ENCODE data around the gene SHQ1. TPM values are rescaled to one million over a fixed set of nuclear protein-coding genes. Genes with fewer than 3 reads are reported as not detected.

Gene SHQ1
- total RNA-seq, 4 donors from 2014 or later: 8.7 to 19.9 (median 12.4) TPM

GRCh38 chr3:72756900-72757299 is 91.3 kb downstream of the SHQ1 start:
- no peak for DNase-seq (ENCODE audit: extremely low spot score)
- TF ChIP-seq EP300 (IDR thresholded peaks at IDR 0.05) (no peak), POLR2A (IDR thresholded peaks at IDR 0.05; ENCODE audit: low read depth) (no peak)
- TF ChIP-seq, protein P1, sequence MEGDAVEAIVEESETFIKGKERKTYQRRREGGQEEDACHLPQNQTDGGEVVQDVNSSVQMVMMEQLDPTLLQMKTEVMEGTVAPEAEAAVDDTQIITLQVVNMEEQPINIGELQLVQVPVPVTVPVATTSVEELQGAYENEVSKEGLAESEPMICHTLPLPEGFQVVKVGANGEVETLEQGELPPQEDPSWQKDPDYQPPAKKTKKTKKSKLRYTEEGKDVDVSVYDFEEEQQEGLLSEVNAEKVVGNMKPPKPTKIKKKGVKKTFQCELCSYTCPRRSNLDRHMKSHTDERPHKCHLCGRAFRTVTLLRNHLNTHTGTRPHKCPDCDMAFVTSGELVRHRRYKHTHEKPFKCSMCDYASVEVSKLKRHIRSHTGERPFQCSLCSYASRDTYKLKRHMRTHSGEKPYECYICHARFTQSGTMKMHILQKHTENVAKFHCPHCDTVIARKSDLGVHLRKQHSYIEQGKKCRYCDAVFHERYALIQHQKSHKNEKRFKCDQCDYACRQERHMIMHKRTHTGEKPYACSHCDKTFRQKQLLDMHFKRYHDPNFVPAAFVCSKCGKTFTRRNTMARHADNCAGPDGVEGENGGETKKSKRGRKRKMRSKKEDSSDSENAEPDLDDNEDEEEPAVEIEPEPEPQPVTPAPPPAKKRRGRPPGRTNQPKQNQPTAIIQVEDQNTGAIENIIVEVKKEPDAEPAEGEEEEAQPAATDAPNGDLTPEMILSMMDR (IDR thresholded peaks at IDR 0.05): no peak
- H3K9me3 ChIP-seq: no peaks in the 10 kb centered on the region
- no peak overlapping the region for H3K27ac ChIP-seq (replicated peaks in 1 of 4)
- 79% methylated on average over 3 of the region's 3 CpGs for WGBS
- H3K4me3 ChIP-seq: no peak overlapping the region
- intact Hi-C loops (cut with DNase I): no loop called here
- no peaks in the 10 kb centered on the region for H3K4me1 ChIP-seq
- no peaks in the 10 kb centered on the region for H3K27me3 ChIP-seq
- H3K36me3 ChIP-seq: peaks cover 0 to 5% (median 0%) of the 10 kb centered on the region in 4 donors

DNA sequence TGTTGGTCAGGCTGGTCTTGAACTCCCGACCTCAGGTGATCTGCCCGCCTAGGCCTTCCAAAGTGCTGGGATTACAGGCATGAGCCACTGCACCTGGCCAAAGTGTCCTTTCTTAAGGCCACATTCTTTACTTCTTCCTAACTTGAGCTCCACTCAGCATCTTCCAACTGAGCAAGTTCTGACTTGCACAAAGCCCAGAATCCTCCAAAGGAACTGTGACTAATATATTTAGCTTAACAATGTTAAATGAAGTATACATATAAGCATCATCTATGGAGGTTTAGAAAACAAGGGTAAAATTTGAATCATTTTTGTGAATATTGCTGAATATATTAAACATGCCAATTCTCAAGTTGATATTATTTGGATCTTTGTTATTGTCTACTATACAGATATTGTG is 93.7 kb downstream of the SHQ1 start:
- Histone ChIP-seq H3K4me3 (no peak overlapping the region), H3K36me3 (peaks cover 0 to 6% (median 4%) of the 10 kb centered on the region in 4 donors), H3K9me3 (no peaks in the 10 kb centered on the region), H3K27ac (replicated peaks in 1 of 4) (no peak overlapping the region), H3K27me3 (no peaks in the 10 kb centered on the region), H3K4me1 (no peaks in the 10 kb centered on the region)
- TF ChIP-seq POLR2AphosphoS5 (IDR thresholded peaks at IDR 0.05) (no peak), POLR2A (IDR thresholded peaks at IDR 0.05; ENCODE audit: low read depth) (no peak), EP300 (IDR thresholded peaks at IDR 0.05) (no peak)
- TF ChIP-seq, protein P1 (IDR thresholded peaks at IDR 0.05): no peak
- DNase-seq (ENCODE audit: extremely low spot score): no peak
- intact Hi-C loops (cut with DNase I): no loop called here
- 100% methylated on average over 2 of the region's 2 CpGs for WGBS

GRCh38 chr3:72753495-72753894 is 94.8 kb downstream of the SHQ1 start:
- Histone ChIP-seq H3K36me3 (peaks cover 0 to 6% (median 4%) of the 10 kb centered on the region in 4 donors), H3K4me1 (no peaks in the 10 kb centered on the region), H3K4me3 (no peak overlapping the region), H3K27me3 (no peaks in the 10 kb centered on the region), H3K9me3 (no peaks in the 10 kb centered on the region), H3K27ac (replicated peaks in 1 of 4) (no peak overlapping the region)
- no peak for DNase-seq (ENCODE audit: extremely low spot score)
- intact Hi-C loops (cut with DNase I): no loop called here
- TF ChIP-seq POLR2AphosphoS5 (IDR thresholded peaks at IDR 0.05) (no peak), POLR2A (IDR thresholded peaks at IDR 0.05; ENCODE audit: low read depth) (no peak), EP300 (IDR thresholded peaks at IDR 0.05) (no peak)
- TF ChIP-seq, protein P1 (IDR thresholded peaks at IDR 0.05): no peak
- WGBS: 99% methylated on average over 5 of the region's 5 CpGs

DNA sequence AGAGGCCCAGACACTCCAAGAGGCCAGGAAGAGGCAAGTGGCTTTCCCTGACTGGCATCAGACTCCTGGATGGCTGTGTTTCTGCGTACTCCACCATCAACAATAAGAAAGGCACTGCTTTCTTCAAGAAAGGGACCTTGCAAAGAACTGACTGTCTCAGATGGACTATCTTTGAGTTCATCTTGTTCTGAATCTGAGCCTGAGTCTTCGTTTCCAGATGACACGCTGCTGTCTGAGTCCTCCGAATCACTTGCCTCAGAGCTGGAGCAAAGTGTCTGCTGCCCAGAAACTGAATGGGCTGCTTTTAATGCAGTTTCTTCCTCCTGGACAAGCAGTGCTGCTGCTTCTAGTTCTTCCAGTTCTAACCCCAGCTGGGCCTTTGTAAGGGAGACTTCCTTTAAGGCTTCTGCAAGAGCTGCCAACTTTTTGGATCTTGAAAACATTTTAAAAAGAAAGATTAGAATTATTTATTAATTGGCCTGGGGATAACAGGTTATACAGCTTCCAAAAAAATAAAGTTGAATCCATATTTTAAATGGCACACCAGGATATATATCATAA is 97.8 kb downstream of the SHQ1 start:
- Histone ChIP-seq H3K9me3 (no peaks in the 10 kb centered on the region), H3K27ac (replicated peaks in 1 of 4) (no peak overlapping the region), H3K4me3 (no peak overlapping the region), H3K36me3 (peaks cover 0 to 6% (median 4%) of the 10 kb centered on the region in 4 donors), H3K27me3 (no peaks in the 10 kb centered on the region), H3K4me1 (no peaks in the 10 kb centered on the region)
- intact Hi-C loops (cut with DNase I): no loop called here
- WGBS: 74% methylated on average over 4 of the region's 4 CpGs
- no peak for TF ChIP-seq POLR2AphosphoS5 (IDR thresholded peaks at IDR 0.05)
- DNase-seq (ENCODE audit: extremely low spot score): no peak

GRCh38 chr3:72748659-72749058 is 99.6 kb downstream of the SHQ1 start:
- no peak overlapping the region for H3K27ac ChIP-seq (replicated peaks in 1 of 4)

More at GRCh38 chr3:72748659-72749058, 99.6 kb downstream of the SHQ1 start:
- TF ChIP-seq, protein P1 (IDR thresholded peaks at IDR 0.05): no peak
- TF ChIP-seq POLR2AphosphoS5 (IDR thresholded peaks at IDR 0.05) (no peak), EP300 (IDR thresholded peaks at IDR 0.05) (no peak), POLR2A (IDR thresholded peaks at IDR 0.05; ENCODE audit: low read depth) (no peak)
- no peak for DNase-seq (ENCODE audit: extremely low spot score)
- peaks cover 0 to 6% (median 4%) of the 10 kb centered on the region in 4 donors for H3K36me3 ChIP-seq
- no peak overlapping the region for H3K4me3 ChIP-seq
- H3K27me3 ChIP-seq: no peaks in the 10 kb centered on the region
- intact Hi-C loops (cut with DNase I): no loop called here
- H3K9me3 ChIP-seq: no peaks in the 10 kb centered on the region
- no peaks in the 10 kb centered on the region for H3K4me1 ChIP-seq
- WGBS: 81% methylated on average over 6 of the region's 6 CpGs

All from esophagus muscularis mucosa (tissue), 4 donors.